CD1c-positive myeloid dendritic cell (primary cell): ENCODE results near the gene DRC3.

Experiments used
- DNase-seq: peaks from one replicate; pipeline ENCODE4 v3.0.0-alpha.2; 2016; ENCODE audit errors: extremely low spot score

The DRC3 gene

DNA sequence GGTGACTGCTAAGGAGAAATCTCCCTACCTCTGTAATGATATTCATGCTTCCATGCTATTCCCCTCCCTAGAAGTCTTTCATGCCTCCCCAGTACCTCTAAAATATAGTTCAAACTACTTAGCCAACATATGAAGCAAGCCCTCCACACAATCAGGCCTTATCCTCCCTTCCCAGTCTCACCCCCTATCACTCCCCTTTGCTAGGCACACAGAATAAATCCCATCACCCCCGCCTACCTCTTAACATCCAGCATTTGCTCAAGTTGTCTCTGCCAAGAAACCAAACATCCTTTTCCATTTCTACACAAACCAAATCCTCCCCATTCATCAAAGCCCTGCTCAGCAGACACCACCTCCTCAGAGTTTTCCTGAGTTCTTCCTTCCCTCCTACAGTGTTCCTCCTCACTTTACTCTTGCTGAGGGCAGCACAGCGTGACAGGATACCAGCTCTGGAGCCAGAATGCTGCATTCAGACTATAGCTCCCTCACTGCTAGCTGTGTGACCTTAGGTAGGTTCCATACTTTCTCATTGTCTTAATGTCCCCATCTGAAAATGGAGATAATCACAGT, 7.4 kb upstream of the DRC3 start:
- no peak for DNase-seq

DNA sequence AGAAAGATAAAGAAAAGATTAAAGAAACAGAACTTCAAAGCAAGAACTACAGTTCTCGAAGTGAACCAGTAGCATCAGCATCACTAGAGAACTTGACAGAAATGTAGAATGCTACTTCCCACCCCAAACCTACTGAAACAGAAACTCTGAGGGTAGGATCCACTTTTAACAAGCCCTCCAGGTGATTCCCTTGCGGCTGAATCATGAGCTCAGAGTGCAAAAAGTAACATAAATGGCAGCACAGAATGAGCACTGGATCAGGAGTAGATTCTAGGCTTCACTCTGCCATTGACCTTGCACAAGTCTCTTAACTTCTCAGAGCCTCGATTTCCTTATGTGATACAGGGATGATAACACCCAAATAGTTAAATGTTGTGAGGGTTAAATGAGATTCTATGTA, 6.3 kb upstream of the DRC3 start:
- DNase-seq = no peak

DNA sequence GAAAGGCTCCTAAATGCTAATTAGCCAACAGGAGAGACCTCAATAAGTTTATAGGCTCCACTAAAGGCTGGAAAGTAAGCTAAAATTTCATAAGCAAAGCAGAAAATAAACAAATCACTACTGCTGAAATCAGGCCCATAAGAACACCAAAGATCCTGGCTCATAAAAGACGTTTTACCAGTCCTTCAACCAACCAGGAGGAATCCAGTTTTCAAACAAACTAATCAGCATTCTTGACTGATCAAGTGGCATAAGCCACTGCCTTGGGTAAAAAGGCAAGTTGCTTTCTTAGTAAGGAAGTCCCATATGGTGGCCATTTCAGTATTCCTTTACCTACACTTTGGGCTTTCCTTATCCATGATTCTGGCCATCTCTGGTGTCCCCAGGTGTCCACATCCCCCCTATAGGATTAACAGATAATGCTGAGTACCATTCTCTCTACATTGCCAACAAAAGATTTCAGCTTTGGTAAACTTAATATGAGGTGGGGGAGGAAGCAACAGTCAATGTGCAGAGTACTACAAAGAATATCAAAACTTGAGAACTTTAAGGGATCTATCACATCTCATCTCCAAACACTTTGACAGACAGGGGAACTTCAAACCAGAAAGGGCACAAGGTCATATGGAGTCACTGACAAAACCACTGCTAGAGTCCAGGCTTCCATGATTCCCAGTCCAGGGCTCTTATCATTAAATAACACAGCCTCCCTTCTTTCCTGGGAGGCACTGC, 1.8 kb upstream of the DRC3 start:
- no peak for DNase-seq

DNA sequence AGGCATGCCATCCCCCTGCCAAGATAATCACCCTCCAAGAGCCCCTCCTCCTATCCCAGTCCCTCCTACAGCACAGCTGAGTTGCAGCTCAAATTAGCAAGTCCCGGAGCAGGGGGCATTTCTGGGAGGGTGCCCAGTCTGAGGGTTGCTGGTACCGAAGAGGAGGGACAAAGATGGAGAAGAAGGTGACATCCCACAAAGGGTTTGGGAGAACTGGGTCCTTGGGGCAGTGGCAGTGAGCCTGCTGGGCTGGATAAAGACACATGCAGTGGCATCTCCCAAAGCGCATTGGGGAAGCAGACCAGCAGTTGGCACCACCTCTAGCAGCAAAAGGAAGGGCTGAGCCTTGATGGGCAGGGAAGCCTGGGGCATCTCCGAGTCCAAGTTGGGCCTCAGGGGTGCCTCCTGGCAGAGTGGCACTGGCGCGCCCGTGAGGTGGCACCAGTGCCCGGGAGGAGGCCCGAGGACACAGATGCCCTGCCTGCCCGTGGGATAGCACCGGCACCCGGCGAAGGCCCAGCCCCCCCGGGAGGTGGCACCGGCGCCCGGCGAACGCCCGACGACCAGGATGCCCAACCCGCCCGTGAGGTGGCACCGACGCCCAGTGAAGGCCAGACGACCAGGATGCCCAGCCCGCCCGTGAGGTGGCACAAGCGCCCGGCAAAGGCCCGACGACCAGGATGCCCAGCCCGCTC, 1.1 kb upstream of the DRC3 start:
- DNase-seq = peak; percentile 10

DNA sequence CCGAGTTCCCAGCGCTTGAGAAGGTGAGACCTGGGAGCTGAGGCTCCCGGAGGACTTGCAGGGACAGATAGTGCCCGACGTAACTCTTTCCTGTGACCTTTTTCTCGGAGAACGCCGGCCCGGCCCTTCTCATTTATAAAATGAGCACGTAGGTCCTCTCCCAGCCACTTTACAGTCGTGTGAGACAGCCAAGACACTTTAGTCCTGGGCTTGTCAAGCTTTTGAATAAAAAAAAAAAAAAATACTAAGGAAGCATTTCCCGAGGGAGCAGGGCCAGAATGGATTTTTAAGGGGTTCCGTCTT, 241 bp downstream of the DRC3 start:
- DNase-seq = no peak

DNA sequence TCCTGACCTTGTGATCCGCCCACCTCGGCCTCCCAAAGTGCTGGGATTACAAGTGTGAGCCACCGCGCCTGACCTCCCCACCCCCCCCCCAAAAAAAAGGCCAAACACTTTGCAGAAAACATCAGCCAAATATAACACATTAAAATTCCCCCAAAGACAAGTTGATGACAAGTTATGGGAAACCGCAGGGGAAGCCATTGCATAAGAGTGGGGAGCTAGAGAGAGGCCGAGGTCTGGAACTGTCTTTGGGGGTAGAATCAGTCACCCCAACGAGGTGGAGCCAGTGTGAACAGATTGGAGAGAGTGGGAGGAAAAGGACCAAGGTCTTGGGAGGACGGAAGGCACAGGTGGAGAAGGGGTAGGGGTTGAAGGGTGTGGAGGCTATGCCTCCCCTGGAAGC, 2.8 kb downstream of the DRC3 start:
- DNase-seq = peak; percentile 33

DNA sequence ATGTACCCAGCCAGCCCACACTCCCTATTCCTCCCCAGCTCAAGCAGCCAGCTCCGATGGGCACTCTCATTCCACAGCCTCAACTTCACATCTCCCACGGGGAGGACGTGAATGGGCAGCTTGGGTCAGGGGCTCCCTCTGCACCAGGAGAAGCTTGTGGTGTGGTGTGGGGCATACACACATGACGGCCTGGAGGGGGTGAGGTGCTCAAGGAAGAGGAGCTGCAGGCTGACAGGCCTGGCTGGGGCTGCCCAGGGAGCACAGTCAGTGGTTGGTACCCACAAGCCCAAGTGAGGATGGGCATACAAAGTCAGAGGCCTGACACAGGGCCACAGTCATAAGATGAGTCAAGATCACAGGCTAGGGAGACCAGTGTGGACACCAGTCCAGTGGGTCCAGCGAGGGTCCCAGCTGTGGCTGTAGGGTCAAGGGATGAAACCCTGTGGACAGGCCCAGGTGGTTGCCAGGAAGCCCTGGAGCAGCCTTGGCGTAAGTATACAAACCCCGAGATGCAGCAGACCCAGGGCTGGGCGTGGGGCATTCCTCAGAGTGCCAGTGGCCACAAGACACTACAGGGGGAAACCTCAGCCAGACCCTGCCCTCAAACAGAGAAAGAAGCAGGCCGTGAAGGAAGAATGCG, 4.4 kb downstream of the DRC3 start:
- DNase-seq = no peak

DNA sequence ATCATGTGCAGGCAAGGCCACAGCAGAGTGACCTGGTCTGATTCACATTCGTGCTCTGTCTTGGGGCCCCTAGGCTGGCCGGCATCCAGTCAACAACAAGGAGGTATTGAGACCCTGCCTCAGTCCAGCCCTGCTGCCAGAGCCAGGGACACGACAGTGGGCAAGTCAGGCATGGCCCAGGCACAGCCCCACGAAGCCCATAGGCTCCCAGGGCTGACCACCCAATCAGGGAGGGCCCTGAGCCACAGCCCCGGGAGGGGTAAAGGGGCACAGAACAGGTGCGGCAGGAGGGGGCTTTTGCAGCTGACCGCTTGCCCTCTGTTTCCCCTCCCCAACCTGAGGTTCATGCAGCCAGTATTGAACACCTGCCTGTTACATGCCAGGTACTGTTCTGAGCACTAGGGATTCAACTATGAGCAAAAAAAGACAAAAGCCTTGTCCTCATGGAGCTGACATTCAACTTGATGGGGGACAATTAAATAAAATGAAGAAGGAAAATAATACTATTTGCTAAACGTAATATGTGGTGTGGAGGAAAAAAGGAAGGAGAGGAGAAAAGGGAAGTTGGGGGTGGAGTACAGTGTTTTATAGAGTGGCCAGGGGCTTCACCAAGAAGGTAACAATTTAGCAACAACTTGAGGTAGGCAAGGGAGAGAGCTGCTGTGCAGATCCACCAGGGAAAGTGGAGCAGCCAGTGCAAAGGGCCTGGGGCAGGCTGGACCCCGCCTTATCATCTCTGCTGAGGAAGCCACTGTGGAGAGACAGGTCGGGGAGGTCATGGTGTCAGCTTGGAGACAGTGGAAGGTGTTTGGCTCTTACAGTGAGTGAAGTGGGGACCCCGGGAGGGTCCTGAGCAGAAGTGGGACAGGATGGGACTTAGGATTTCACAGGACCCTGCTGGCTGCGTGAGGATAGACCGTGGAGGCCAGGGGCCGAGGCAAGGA, 6.1 kb downstream of the DRC3 start:
- peak; percentile 41 for DNase-seq

DNA sequence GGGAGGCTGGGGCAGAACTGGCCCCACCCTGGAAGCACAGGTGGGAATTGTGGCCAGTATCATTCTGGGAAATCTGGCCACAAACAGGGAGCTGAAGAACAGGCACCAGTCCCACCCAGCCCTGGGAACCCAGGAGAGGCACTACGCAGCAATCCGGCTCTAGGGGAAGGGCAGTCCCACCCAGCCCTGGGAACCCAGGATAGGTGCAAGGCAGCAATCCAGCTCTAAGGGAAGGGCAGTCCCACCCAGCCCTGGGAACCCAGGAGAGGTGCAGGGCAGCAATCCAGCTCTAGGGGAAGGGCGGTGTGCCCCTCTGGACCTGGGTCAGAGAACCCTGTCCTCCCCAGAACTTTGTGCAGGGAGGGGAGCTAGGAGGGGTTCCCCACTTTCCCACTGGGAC, 7.1 kb downstream of the DRC3 start:
- DNase-seq = no peak

DNA sequence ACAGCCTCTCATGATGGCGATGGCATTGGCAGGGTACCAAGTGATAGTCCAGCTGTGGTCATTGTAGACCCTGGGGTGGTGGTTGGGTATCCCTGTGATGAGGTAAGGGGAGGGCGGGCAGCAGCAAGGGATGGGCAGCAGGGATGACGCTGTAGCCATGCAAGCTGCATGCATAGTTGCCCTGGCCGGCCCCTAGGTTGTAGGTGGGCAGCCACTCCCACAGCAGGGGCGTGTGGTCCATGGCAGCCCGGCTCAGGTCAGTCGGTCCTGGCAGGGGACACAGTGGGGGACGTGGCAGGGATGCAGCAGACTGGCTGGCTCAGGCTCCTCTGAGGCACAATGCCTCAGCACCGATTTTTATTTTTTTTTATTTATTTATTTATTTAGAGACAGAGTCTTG, 8.7 kb downstream of the DRC3 start:
- no peak for DNase-seq

DNA sequence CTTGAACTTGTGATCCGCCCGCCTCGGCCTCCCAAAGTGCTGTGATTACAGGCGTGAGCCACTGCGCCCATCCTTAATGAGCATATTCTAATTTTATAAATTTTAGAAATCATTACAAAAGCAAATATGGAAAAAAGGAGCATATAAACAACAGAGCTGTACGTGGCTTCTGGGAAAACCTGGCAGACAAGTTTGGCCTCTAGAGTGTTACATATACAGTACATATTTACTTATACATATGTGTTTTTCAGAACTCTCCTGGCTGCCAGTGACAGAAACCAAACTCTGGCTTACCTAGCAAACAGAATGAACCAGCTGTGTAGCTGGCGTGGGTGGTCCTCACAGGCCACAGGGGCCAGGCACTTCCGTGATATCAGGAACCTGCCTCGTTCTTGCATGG, 10.1 kb downstream of the DRC3 start:
- DNase-seq = no peak

DNA sequence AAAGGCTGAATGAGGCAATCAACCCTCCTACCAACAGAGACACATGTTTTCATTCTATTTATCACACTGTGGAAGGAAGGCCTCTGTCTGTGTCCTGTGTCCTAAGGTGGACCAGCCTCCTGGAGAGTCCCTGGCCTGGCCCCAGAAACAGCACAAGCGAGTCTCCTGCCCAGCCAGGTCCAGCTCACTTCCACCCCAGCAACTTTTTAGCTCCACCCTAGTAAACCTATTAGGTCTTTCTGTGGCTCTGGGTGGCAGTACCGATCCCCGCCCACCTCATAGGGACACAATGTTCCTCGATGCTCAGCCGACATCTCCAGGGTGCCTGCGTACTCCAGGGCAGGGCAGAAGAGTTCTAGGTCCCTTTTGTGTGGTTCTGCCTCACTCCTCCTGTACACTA, 10.7 kb downstream of the DRC3 start:
- no peak for DNase-seq

DNA sequence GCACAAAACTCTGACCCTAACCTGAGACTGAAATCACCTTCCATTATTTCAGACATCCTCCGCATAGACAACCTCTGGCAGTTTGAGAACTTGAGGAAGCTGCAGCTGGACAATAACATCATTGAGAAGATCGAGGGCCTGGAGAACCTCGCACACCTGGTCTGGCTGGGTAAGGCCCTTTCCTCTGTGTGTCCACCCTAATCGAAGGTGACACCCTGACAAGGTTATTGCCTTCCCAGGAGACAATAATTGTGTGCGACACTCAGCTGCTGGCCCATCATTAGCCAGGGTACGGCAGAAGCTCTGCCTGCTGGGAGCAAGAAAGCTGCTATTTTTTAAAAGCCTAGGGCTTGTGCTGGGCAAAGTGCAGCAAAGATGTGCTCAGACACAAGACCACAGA, 11.1 kb downstream of the DRC3 start:
- no peak for DNase-seq

DNA sequence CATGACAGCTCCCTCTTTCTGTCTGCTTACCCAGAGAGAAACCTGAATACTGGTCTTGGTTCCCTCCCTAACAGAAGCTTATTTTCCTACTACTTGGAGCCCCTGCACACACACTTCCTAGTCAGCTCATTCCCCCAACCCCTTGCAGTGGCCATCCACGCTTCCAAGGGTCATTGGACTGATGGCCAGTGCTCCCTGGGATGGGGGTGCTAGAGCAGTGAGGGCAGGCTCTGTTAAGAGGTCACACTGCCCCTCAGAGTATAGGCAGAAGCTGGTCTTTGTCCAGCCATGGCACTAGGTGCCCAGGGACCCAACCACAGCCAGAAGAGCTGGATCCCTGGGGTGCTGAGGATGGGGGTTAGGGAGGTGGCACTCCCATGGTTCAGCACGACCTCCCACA, 12.5 kb downstream of the DRC3 start:
- no peak for DNase-seq

DNA sequence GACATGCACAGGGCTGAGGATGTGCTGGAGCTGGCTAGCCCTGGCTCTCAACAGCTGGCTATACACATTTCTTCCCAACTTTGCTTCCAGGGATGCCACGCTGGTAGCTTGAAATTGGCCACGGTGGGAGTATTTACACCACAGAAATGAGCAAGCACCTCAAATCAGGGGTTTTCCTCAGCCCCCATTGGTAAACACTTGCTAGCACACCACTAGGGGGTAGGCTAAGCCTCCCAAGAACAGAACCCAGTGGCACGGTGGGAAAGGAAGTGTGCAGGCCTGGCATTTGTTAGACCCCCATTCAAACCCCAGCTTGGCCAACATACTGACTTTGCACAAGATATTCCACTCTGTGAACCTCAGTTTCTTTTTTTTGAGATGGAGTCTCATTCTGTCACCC, 12.9 kb downstream of the DRC3 start:
- DNase-seq = no peak

DNA sequence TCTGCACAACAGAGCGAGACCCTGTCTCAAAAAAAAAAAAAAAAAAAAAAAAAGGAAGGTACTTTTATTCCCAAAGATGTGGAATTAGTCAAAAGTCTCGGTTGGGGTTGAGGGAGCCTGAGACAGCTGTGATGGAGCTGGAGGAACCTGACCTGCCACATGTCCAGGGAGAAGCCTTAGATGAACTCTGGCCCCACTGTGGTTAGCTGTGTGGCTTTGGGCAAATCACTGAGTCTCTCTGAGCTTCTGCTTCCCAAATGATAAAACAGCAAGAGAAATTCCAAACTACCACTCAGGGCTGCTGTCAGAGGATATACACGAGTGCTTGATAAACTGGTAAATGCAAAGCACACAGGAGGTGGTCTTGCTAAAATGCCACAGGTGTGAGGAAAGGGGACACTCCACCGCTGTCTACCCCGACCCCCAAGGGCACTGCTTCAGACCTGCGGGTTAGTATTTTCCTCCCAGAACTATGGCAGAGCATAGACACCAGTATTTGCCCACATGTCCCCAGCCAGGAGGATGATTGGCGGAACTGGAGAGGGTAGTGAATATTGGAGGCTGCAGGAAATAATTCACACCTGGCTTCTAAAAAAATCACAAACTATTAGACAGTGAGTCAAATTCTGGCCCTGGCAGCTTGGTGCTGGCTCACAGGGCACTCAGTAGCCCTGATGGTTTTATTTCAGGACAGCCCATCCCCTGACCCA, 14.7 kb downstream of the DRC3 start:
- DNase-seq = no peak

DNA sequence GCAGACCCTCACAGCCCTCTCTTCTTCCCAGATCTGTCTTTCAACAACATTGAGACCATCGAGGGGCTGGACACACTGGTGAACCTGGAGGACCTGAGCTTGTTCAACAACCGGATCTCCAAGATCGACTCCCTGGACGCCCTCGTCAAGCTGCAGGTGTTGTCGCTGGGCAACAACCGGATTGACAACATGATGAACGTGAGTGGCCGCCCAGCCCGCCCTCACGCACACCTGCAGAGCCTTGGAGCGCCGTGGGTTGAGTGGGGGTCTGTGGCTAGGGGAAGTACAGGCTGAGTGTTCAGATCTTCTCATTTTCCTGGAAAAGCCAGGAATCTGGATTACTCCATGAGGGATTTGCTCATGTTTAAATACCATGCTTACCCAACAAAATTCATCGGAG, 15.2 kb downstream of the DRC3 start:
- no peak for DNase-seq

DNA sequence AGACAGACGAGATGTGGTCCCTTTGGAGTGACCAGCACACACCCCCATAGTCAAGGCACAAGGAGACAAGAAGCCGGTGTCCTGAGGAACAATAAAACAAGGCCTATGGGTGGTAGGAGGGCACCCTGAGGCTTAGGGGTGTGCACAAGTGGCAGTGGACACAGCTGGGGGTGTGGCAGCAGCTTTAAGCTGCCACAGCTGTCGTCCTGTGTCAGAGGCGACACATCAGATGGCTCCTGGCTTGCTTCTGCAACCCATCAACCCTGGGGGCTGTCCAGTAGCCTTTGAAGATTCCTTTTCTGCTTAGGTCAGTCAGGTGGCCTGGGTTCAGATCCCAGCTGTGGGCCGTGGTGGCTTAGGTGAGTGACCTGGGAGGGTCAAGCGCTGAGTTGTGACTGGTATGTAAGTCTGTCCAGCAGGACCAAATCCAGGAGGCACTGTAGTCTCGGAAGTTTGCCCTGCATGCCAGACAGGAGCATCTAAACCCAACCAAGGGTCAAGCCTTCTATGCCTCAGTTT, 15.8 kb downstream of the DRC3 start:
- DNase-seq = no peak

DNA sequence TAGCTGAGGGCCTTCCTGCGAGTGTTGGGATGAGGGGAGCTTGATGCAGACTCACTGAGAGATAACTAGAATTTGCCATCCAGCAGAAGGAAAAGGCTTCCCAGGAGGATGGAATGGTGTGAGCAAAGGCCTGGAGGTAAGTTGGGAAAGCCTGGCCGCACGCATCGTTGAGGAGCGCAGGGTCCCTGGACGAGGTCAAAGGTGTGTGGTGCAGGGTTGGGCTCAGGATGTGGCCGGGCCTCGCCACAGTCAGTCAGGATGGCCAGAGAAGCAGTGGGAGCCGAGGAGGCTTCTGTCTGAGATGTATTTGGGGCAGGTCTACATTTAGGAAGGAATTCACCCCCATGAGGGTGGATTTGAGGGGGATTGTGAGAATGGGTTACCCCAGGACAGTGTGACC, 16.4 kb downstream of the DRC3 start:
- DNase-seq = no peak

DNA sequence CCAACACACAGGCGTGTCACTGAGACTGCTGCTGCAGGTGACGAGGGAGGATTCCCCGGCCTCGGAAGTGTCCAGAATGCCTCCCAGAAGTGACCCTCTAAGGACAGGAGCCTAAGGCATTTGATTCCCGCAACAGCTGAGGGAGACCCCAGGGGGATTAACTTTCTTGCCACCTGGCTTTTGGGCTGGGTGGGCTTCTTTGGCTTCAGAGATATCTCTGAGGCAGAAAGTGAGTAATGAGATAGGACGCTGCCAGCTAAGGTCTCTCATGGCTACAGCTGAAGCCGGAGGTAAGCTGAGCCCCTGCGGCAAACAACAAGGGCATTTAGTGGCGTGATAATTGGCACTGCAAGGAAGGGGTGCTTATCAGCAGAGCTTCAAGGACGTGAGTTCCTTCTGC, 17.0 kb downstream of the DRC3 start:
- DNase-seq = no peak

DNA sequence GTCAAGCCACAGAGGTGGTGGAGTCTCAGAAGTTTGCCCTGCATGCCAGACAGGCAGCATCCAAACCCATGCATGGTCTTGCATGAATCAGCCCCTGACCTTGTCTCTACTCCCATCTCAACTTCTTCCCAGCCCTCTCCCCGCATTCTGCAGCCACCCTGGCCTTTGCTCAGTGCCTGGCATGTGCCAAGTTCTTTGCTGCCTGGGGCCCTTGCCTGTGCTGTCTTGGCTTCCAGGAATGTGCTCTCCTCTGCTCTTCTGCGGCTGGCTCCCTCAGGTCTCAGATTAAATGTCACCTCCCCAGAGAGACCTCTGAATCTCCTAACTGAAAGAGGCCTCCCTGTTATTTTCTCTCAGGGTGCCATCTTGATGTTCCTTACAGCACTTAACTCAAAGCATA, 17.6 kb downstream of the DRC3 start:
- DNase-seq = no peak
